Measurements from ENCODE around the gene DCAF8. TPM values are rescaled to one million over a fixed set of nuclear protein-coding genes. Genes with fewer than 3 reads are reported as not detected.

Gene DCAF8
- total RNA-seq, 2 donors from 2014 or later, result 246 to 280 TPM

- H3K4me3 Mint-ChIP-seq, result peak within 1 kb of the TSS; percentile 95 to 99
- peak; percentile 95 to 97 for DNase-seq
- ATAC-seq (replicated peaks in 1 of 2), result peak; percentile 99 to 100
- no peaks in the 10 kb centered on the region for H3K9me3 Mint-ChIP-seq
- peaks cover 31% of the 10 kb centered on the region for H3K4me1 Mint-ChIP-seq (ENCODE audit: low read depth)
- no peaks in the 10 kb centered on the region for H3K27me3 Mint-ChIP-seq (ENCODE audit: low read depth)
- peaks cover 5 to 15% of the 10 kb centered on the region in 2 donors for H3K36me3 Mint-ChIP-seq (ENCODE audit: insufficient read depth in 2 of 2)
- peak within 1 kb of the TSS; percentile 86 for H3K27ac Mint-ChIP-seq
Observed at GRCh38 chr1:160284782-160285344, 22.5 kb upstream of the DCAF8 start, which contains the start of gene PEX19. TSS of gene PEX19 (minus strand) at chr1:160285133. CDS start at chr1:160285124, 9 bp downstream.

- peaks cover 7 to 19% of the 10 kb centered on the region in 2 donors for H3K36me3 Mint-ChIP-seq (ENCODE audit: insufficient read depth in 2 of 2)
- DNase-seq, result peak in 1 of 2 donors; percentile 9
Observed at GRCh38 chr1:160284220-160284781, 22.0 kb upstream of the DCAF8 start.

GRCh38 chr1:160282807-160283206, 20.5 kb upstream of the DCAF8 start:
- H3K9me3 Mint-ChIP-seq, result no peaks in the 10 kb centered on the region
- H3K27ac Mint-ChIP-seq, result peak overlapping the region; percentile 5
- no peak for DNase-seq
- H3K4me1 Mint-ChIP-seq (ENCODE audit: low read depth), result peaks cover 31% of the 10 kb centered on the region
- no peak overlapping the region for H3K4me3 Mint-ChIP-seq
- ATAC-seq (replicated peaks in 1 of 2), result no peak
- H3K36me3 Mint-ChIP-seq (ENCODE audit: insufficient read depth in 2 of 2), result peaks cover 6 to 17% of the 10 kb centered on the region in 2 donors
- H3K27me3 Mint-ChIP-seq (ENCODE audit: low read depth), result no peaks in the 10 kb centered on the region

More at GRCh38 chr1:160284220-160284781, 22.0 kb upstream of the DCAF8 start:
- Mint-ChIP-seq H3K4me1 (ENCODE audit: low read depth) (peaks cover 31% of the 10 kb centered on the region), H3K27me3 (ENCODE audit: low read depth) (no peaks in the 10 kb centered on the region), H3K4me3 (peak overlapping the region; percentile 95 to 99), H3K9me3 (no peaks in the 10 kb centered on the region), H3K27ac (peak overlapping the region; percentile 86)
- peak; percentile 18 to 38 for ATAC-seq (replicated peaks in 1 of 2)

- DNase-seq (no peak), ATAC-seq (replicated peaks in 1 of 2) (no peak)
- Mint-ChIP-seq H3K36me3 (ENCODE audit: insufficient read depth in 2 of 2) (peaks cover 6 to 15% of the 10 kb centered on the region in 2 donors), H3K4me3 (no peak overlapping the region), H3K27ac (no peak overlapping the region), H3K4me1 (ENCODE audit: low read depth) (no peaks in the 10 kb centered on the region), H3K27me3 (ENCODE audit: low read depth) (no peaks in the 10 kb centered on the region), H3K9me3 (no peaks in the 10 kb centered on the region)
Observed at GRCh38 chr1:160277987-160278386, 15.6 kb upstream of the DCAF8 start.

- DNase-seq, result no peak
- peaks cover 6 to 11% of the 10 kb centered on the region in 2 donors for H3K36me3 Mint-ChIP-seq (ENCODE audit: insufficient read depth in 2 of 2)
Observed at GRCh38 chr1:160277330-160277729, 15.0 kb upstream of the DCAF8 start.

GRCh38 chr1:160271025-160271424, 8.7 kb upstream of the DCAF8 start:
- Mint-ChIP-seq H3K27me3 (ENCODE audit: low read depth) (no peaks in the 10 kb centered on the region), H3K4me3 (no peak overlapping the region), H3K4me1 (ENCODE audit: low read depth) (no peaks in the 10 kb centered on the region), H3K9me3 (no peaks in the 10 kb centered on the region), H3K27ac (no peak overlapping the region), H3K36me3 (ENCODE audit: insufficient read depth in 2 of 2) (no peaks in the 10 kb centered on the region)
- DNase-seq, result no peak
- ATAC-seq (replicated peaks in 1 of 2), result no peak

More at GRCh38 chr1:160277330-160277729, 15.0 kb upstream of the DCAF8 start:
- H3K9me3 Mint-ChIP-seq, result no peaks in the 10 kb centered on the region
- no peaks in the 10 kb centered on the region for H3K4me1 Mint-ChIP-seq (ENCODE audit: low read depth)
- H3K4me3 Mint-ChIP-seq, result no peak overlapping the region
- H3K27ac Mint-ChIP-seq, result no peak overlapping the region
- no peak for ATAC-seq (replicated peaks in 1 of 2)
- no peaks in the 10 kb centered on the region for H3K27me3 Mint-ChIP-seq (ENCODE audit: low read depth)

GRCh38 chr1:160267284-160267991, 5.1 kb upstream of the DCAF8 start:
- ATAC-seq (replicated peaks in 1 of 2), result no peak
- Mint-ChIP-seq H3K36me3 (ENCODE audit: insufficient read depth in 2 of 2) (peaks cover 0 to 3% of the 10 kb centered on the region in 2 donors), H3K4me1 (ENCODE audit: low read depth) (peaks cover 14% of the 10 kb centered on the region), H3K4me3 (no peak overlapping the region), H3K27me3 (ENCODE audit: low read depth) (no peaks in the 10 kb centered on the region), H3K9me3 (no peaks in the 10 kb centered on the region), H3K27ac (no peak overlapping the region)
- DNase-seq, result no peak

GRCh38 chr1:160264795-160265307, 2.5 kb upstream of the DCAF8 start:
- no peak overlapping the region for H3K4me3 Mint-ChIP-seq
- peaks cover 30% of the 10 kb centered on the region for H3K4me1 Mint-ChIP-seq (ENCODE audit: low read depth)

GRCh38 chr1:160261556-160261892, 825 bp downstream of the DCAF8 start:
- Mint-ChIP-seq H3K4me3 (peak overlapping the region; percentile 98 to 100), H3K27me3 (ENCODE audit: low read depth) (no peaks in the 10 kb centered on the region), H3K9me3 (no peaks in the 10 kb centered on the region), H3K36me3 (ENCODE audit: insufficient read depth in 2 of 2) (peaks cover 11 to 21% of the 10 kb centered on the region in 2 donors), H3K4me1 (ENCODE audit: low read depth) (peaks cover 62% of the 10 kb centered on the region), H3K27ac (peak overlapping the region; percentile 100)
- ATAC-seq (replicated peaks in 1 of 2) (peak; percentile 58 to 61), DNase-seq (peak; percentile 76 to 84)

More at GRCh38 chr1:160264795-160265307, 2.5 kb upstream of the DCAF8 start:
- Mint-ChIP-seq H3K27me3 (ENCODE audit: low read depth) (no peaks in the 10 kb centered on the region), H3K9me3 (no peaks in the 10 kb centered on the region), H3K27ac (no peak overlapping the region), H3K36me3 (ENCODE audit: insufficient read depth in 2 of 2) (peaks cover 9 to 14% of the 10 kb centered on the region in 2 donors)
- ATAC-seq (replicated peaks in 1 of 2), result no peak
- DNase-seq, result no peak

GRCh38 chr1:160260406-160261382, 1.7 kb downstream of the DCAF8 start:
- Mint-ChIP-seq H3K27ac (peak overlapping the region; percentile 100), H3K4me3 (peak overlapping the region; percentile 98 to 100), H3K27me3 (ENCODE audit: low read depth) (no peaks in the 10 kb centered on the region), H3K9me3 (no peaks in the 10 kb centered on the region), H3K4me1 (ENCODE audit: low read depth) (peaks cover 63% of the 10 kb centered on the region), H3K36me3 (ENCODE audit: insufficient read depth in 2 of 2) (peaks cover 11 to 21% of the 10 kb centered on the region in 2 donors)
- ATAC-seq (replicated peaks in 1 of 2) (no peak), DNase-seq (no peak)

- Mint-ChIP-seq H3K4me1 (ENCODE audit: low read depth) (peaks cover 54% of the 10 kb centered on the region), H3K27ac (peak overlapping the region; percentile 57), H3K27me3 (ENCODE audit: low read depth) (no peaks in the 10 kb centered on the region), H3K9me3 (no peaks in the 10 kb centered on the region), H3K4me3 (peak overlapping the region in 1 of 2 donors; percentile 56), H3K36me3 (ENCODE audit: insufficient read depth in 2 of 2) (peaks cover 11 to 19% of the 10 kb centered on the region in 2 donors)
- DNase-seq (no peak), ATAC-seq (replicated peaks in 1 of 2) (no peak)
Observed at GRCh38 chr1:160258177-160258798, 4.1 kb downstream of the DCAF8 start.

GRCh38 chr1:160257411-160258015, 4.8 kb downstream of the DCAF8 start:
- no peak for ATAC-seq (replicated peaks in 1 of 2)
- Mint-ChIP-seq H3K27me3 (ENCODE audit: low read depth) (no peaks in the 10 kb centered on the region), H3K4me1 (ENCODE audit: low read depth) (peaks cover 54% of the 10 kb centered on the region), H3K9me3 (no peaks in the 10 kb centered on the region), H3K4me3 (peak overlapping the region; percentile 44 to 56), H3K27ac (peak overlapping the region; percentile 68), H3K36me3 (ENCODE audit: insufficient read depth in 2 of 2) (peaks cover 11 to 26% of the 10 kb centered on the region in 2 donors)
- DNase-seq, result no peak
